Suppressor macrophage treated with lipopolysaccharide for 4 hours (primary cell): Measurements from ENCODE around the gene ZNF12.
"Not testable (repeated sequence)": the region's sequence is repeated elsewhere in the genome, so short reads cannot be mapped to it uniquely, and the experiment has no call there.

Experiments
- DNase-seq: peaks from one replicate; pipeline ENCODE4 v3.0.0-alpha.2; 2020

ZNF12 gene

DNA sequence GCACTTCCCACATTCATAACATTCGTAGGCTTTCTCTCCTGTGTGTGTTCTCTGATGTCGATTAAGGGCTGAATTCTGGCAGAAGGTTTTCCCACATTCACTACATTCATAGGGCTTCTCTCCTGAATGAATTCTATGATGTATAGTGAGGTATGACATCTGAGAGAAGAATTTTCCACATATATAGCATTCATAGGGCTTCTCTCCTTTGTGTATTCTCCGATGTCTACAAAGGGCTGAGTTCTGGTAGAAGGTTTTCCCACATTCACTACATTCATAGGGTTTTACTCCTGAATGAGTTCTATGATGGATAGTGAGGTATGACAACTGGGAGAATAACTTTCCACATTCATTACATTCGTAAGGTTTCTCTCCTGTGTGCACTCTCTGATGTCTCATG, 15.6 kb downstream of the ZNF12 start:
- no peak for DNase-seq

DNA sequence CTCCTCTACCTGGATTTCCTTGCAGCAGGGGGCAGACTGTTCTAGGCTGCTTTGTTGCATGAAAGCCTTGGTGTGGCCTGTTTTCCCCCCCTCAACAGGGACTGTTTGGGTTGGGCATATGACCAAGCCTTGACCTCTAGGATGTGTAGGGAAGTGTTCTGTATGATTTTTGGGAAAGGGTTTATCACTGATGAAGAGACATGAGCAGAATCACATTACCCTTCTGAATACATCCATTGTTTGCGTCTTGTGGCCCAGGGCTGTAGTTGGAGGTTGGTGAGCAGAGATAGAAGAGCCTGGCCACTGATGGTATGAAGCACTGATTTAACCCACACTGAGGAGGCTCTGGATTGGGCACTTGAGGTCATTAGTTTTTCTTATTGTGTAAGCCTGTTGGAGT, 26.6 kb downstream of the ZNF12 start:
- no peak for DNase-seq

GRCh38 chr7:6675807-6676405, 30.8 kb downstream of the ZNF12 start:
- DNase-seq = no peak

DNA sequence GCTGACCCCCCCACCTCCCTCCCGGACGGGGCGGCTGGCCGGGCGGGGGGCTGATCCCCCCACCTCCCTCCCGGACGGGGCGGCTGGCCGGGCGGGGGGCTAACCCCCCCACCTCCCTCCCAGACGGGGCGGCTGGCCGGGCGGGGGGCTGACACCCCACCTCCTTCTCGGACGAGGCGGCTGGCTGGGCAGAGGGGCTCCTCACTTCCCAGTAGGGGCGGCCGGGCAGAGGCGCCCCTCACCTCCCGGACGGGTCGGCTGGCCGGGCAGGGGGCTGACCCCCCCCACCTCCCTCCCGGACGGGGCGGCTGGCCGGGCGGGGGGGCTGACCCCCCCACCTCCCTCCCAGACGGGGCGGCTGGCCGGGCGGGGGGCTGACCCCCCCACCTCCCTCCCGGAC, 35.9 kb downstream of the ZNF12 start:
- not testable (repeated sequence) for DNase-seq

- DNase-seq = no peak
Measured at GRCh38 chr7:6658618-6659345, 48.0 kb downstream of the ZNF12 start.

- DNase-seq = no peak
Measured at GRCh38 chr7:6656413-6656812, 50.3 kb downstream of the ZNF12 start.

GRCh38 chr7:6655636-6656385, 50.9 kb downstream of the ZNF12 start:
- DNase-seq = no peak

DNA sequence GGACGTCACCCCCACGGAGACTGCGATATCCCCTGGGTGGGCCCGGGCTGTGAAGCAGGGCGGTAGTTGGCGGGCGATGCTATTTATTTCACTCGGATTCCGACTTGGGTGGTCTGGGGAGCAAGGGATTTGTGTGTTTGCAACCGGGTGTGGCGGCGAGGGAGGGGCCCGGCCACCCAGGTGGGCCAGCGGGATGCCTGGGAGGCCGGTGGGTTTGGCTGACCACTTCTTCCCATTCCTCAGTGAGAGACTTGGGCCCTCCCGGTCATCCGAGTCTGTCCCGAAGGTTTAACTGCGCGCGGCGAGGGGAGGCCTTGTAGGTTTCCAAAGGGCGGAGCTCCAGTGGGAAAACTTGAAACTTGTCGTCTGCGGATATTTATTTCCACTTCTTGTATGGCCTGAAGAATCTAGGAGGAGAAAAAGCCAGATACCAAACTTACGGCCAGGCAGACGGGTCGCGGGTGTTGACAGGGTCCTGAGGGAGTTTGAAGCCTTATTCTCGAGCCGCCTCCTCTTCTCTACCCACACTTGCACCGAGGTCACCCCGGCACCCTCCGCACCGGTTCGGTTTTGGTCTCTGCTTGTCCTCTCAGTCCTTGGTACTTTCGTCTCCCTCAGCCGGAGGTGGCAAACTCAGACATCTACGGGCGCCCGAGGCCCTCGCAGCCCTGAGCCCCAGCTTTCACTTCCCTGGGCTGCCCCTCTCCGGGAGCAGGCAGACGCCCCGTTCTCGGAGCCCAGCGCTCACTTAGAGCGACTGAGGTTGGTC, 51.7 kb downstream of the ZNF12 start:
- DNase-seq = no peak

DNA sequence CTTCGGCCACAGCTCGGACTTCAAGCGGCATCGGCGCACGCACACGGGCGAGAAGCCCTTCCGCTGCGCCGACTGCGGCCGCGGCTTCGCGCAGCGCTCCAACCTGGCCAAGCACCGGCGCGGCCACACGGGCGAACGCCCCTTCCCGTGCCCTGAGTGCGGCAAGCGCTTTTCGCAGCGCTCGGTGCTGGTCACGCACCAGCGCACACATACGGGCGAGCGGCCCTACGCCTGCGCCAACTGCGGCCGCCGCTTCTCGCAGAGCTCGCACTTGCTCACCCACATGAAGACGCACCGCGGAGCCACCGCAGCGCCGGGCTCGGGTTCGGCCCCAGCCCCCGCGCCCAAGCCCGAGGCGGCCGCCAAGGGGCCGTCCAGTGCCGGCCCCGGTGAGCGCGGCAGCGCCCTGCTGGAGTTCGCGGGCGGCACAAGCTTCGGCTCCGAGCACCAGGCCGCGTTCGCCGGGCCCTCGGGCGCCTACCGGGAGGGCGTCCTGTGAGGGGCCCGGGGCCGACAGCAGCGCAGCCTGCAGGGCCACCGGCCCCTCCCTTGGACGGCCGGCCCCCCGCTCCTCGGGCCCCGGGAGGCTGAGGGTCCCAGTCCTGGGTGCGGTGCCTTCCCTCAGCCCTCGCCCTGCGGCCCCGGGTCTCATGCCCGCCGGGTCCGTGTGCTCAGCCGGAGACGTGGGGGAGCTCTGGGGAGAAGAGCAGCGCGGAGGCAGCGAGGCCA, 52.5 kb downstream of the ZNF12 start:
- no peak for DNase-seq

- no peak for DNase-seq
Measured at GRCh38 chr7:6653071-6654003, 53.4 kb downstream of the ZNF12 start.

- DNase-seq = no peak
Measured at GRCh38 chr7:6652446-6653011, 54.2 kb downstream of the ZNF12 start.

- DNase-seq = no peak
Measured at GRCh38 chr7:6651851-6652445, 54.8 kb downstream of the ZNF12 start.

- no peak for DNase-seq
Measured at GRCh38 chr7:6650521-6651011, 56.2 kb downstream of the ZNF12 start.

GRCh38 chr7:6650086-6650485, 56.7 kb downstream of the ZNF12 start:
- DNase-seq = no peak

DNA sequence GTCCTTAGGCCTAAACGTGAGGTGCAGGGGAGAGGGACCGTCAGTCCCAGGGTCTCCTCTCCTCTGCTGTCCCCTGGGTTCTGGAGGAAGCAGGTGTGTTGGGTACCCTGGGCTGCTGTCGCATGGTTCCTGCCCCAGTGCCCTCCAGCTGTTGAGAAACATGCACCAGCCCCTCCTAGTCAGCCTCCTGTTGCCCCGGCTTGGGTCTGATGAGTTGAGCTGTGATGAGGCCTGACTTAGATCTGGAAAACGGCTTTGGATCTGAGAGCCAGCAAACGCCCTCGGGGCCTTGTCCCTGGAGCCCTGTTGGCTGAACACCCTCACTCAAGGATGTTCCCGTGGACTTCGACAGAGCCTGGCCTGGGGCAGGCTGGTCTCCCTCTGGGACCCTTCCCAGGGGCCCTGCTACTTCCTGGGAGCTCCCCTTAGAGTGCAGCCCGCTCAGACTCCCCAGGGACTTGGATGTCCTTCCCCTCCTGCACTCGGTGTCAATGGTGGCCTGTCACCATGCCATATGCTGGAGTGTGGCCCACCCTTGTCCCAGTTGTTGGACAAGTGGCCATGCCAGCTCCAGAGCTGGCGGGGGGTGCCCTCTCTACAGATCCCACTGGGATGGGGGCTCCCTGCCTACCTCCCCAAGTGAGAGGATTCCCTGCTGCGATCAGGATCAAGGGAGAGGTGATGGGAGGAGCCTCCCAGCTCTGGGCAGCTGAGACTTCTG, 57.3 kb downstream of the ZNF12 start:
- DNase-seq = no peak

GRCh38 chr7:6648815-6649104, 58.0 kb downstream of the ZNF12 start:
- DNase-seq = no peak

DNA sequence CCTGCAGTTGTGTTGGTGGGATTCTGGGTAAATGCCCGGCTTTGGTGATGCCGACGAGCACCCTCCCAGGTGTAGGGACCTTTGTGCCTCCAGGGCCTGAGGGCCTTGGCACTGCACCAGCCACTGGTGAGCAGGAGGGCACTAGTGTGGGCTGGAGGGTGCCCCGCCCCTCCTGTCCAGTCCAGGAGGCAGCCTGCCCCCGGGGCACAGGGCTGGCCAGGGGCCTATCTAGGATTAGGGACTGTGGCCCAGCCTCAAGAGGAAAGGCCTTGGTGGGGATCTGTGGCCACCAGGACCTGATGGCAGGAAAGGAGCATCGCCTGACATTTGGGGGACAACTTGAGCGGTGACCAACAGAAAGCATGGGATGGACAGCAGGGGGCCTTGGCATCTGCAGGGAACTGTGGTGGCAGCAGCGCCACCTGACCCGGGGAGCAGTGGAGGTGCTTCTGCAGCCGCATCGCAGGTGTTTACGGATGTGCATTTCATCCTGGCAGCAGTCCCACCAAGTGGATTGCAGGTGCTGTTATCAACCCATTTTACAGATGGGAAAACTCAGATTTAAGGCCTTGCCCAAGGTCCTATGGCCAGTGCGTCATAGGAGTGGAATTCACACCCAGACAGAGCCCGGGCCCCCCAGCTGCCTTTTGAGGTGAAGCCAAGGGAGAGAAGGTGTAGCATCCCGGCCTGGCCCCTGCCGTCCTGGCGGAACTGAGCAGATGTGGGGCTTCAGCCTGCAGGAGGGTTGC, 58.5 kb downstream of the ZNF12 start:
- no peak for DNase-seq

GRCh38 chr7:6647541-6647940, 59.2 kb downstream of the ZNF12 start:
- no peak for DNase-seq

DNA sequence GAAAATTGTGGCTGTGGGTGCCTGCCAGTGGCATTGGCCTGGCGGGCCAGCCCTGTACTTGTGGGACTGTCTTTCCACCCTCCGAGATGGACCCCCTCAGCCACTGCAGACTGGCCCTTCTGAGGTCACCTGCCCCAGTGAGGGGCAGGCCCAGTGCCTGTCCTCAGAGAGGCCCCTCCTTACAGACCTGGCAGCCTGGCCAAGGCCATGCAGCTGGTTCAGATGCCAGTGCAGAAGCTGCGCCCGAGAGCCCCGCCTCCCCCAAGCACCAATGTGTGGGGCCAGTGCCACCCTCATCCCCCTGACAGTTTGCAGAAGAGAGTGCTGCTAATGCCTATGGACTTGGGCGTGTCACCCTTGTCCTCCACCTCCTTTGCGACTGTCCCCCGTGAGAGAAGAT, 59.7 kb downstream of the ZNF12 start:
- no peak for DNase-seq
